DMS114 treated with DMSO at 0.1 percent for 48 hours (cell line): ENCODE data around the gene INIP.

Experiments used
- DNase-seq: peaks from one replicate; lab custom pipeline; 2025; ENCODE audit not compliant: unreplicated experiment; lab: John Stamatoyannopoulos, UW

The INIP gene

GRCh38 chr9:112717661-112718331, at the start of gene INIP:
INIP (minus strand) TSS chr9:112718117; CDS start chr9:112716485, 1,632 bp downstream.
- peak; percentile 88 for DNase-seq

- no peak for DNase-seq
These were observed 47.4 kb upstream of the INIP start for GRCh38 chr9:112765281-112765680.

GRCh38 chr9:112764837-112765236, 46.9 kb upstream of the INIP start:
- no peak for DNase-seq

GRCh38 chr9:112764344-112764743, 46.4 kb upstream of the INIP start:
- no peak for DNase-seq

GRCh38 chr9:112762726-112763518, 45.0 kb upstream of the INIP start:
- no peak for DNase-seq

GRCh38 chr9:112761912-112762655, 44.2 kb upstream of the INIP start:
- DNase-seq, result no peak

GRCh38 chr9:112760821-112761220, 42.9 kb upstream of the INIP start:
- no peak for DNase-seq

- no peak for DNase-seq
These were observed 40.0 kb upstream of the INIP start for GRCh38 chr9:112757940-112758339.

GRCh38 chr9:112757282-112757883, 39.5 kb upstream of the INIP start:
- no peak for DNase-seq

- DNase-seq, result no peak
These were observed 37.8 kb upstream of the INIP start for GRCh38 chr9:112755675-112756074.

GRCh38 chr9:112755016-112755427, 37.1 kb upstream of the INIP start:
- DNase-seq, result no peak

- DNase-seq, result no peak
These were observed 36.7 kb upstream of the INIP start for GRCh38 chr9:112754578-112754977.

GRCh38 chr9:112753725-112754124, 35.8 kb upstream of the INIP start:
- DNase-seq, result no peak

- no peak for DNase-seq
These were observed 34.6 kb upstream of the INIP start for GRCh38 chr9:112752334-112753125.

- DNase-seq, result peak; percentile 17
These were observed 33.3 kb upstream of the INIP start for GRCh38 chr9:112751056-112751795.

GRCh38 chr9:112750764-112751055, 32.8 kb upstream of the INIP start:
- DNase-seq, result no peak

- peak; percentile 54 for DNase-seq
These were observed 32.3 kb upstream of the INIP start, which contains the start of gene SNX30 for GRCh38 chr9:112750016-112750763. SNX30 (plus strand) TSS chr9:112750760; CDS start chr9:112751002, 242 bp downstream.

GRCh38 chr9:112747094-112747493, 29.2 kb upstream of the INIP start:
- no peak for DNase-seq

- no peak for DNase-seq
These were observed 26.3 kb upstream of the INIP start for GRCh38 chr9:112744177-112744576.
